AG04449 (cell line): ENCODE results near the gene ERICH6B.

ENCODE experiments used
- CTCF ChIA-PET: fragments of 350-600 bp; formaldehyde crosslinking; extraction: SDS; loops from one replicate; lab custom pipeline; 2021; ENCODE audit warnings: antibody characterized with exemption; lab: Yijun Ruan, JAX
- POLR2A ChIA-PET: fragments of 400-600, 350-600 bp; formaldehyde crosslinking; extraction: SDS; loops from one replicate; lab custom pipeline; 2020; ENCODE audit warnings: antibody characterized with exemption, inconsistent platforms; lab: Yijun Ruan, JAX
- DNase-seq: peaks from one replicate; pipeline ENCODE4 v3.0.0-alpha.2; 2010; ENCODE audit warnings: low read depth, low spot score
- H3K4me3 ChIP-seq: 2 replicates; pipeline ENCODE4 v1.5.1; 2011; ENCODE audit warnings: low read depth, mild to moderate bottlenecking, control low read depth, low read length
- CTCF ChIP-seq: IDR thresholded peaks from one replicate; pipeline ENCODE4 v1.5.1; 2011; ENCODE audit warnings: mild to moderate bottlenecking, moderate library complexity, low read length, control low read depth, inconsistent platforms; ENCODE audit not compliant: insufficient read depth; ENCODE audit errors: missing control alignments

Gene ERICH6B

GRCh38 chr13:45540195-45540594, 75.3 kb downstream of the ERICH6B start:
- ChIA-PET POLR2A (no interaction called here), CTCF (no interaction called here)
- no peak for DNase-seq
- TF ChIP-seq CTCF: no peak
- no peak overlapping the region for H3K4me3 ChIP-seq

GRCh38 chr13:45538382-45538781, 77.2 kb downstream of the ERICH6B start:
- ChIA-PET CTCF (interaction anchor here (1.5 kb wide), 1 partner anchor 8 kb away, joined by 4 read pairs; no protein-coding TSS in a partner anchor), POLR2A (no interaction called here)
- no peak for TF ChIP-seq CTCF
- H3K4me3 ChIP-seq: no peak overlapping the region
- DNase-seq: no peak

- POLR2A ChIA-PET: no interaction called here
- DNase-seq: no peak
- no peak overlapping the region for H3K4me3 ChIP-seq
- TF ChIP-seq CTCF: no peak
- CTCF ChIA-PET: no interaction called here
Measured at GRCh38 chr13:45537516-45537915, 78.0 kb downstream of the ERICH6B start.

- DNase-seq: no peak
- TF ChIP-seq CTCF: no peak
- ChIA-PET POLR2A (no interaction called here), CTCF (no interaction called here)
- no peak overlapping the region for H3K4me3 ChIP-seq
Measured at GRCh38 chr13:45536224-45536623, 79.3 kb downstream of the ERICH6B start.

- no peak for DNase-seq
- TF ChIP-seq CTCF: no peak
- no peak overlapping the region for H3K4me3 ChIP-seq
- CTCF ChIA-PET: no interaction called here
- POLR2A ChIA-PET: no interaction called here
Measured at GRCh38 chr13:45534604-45535003, 80.9 kb downstream of the ERICH6B start.

GRCh38 chr13:45529758-45530157, 85.8 kb downstream of the ERICH6B start:
- H3K4me3 ChIP-seq: no peak overlapping the region
- POLR2A ChIA-PET: no interaction called here
- DNase-seq: no peak
- no peak for TF ChIP-seq CTCF
- CTCF ChIA-PET: interaction anchor here (1.0 to 1.3 kb wide), 3 partner anchors 9 to 18 kb away, joined by 3 to 6 read pairs (median 4); no protein-coding TSS in a partner anchor
